ENCODE results near the gene RSRC1.

The RSRC1 gene

GRCh38 chr3:158460926-158461325, 351.0 kb downstream of the RSRC1 start:
- Histone ChIP-seq H3K79me2 (ENCODE audit: insufficient read depth, low read length) (no peaks in the 10 kb centered on the region), H3K27ac (ENCODE audit: low read depth, low read length, poor library complexity, severe bottlenecking) (no peak overlapping the region), H3K9me2 (ENCODE audit: low read depth, low read length) (no peaks in the 10 kb centered on the region), H2AFZ (ENCODE audit: low read length) (no peak overlapping the region), H3K4me2 (ENCODE audit: low read length) (no peak overlapping the region), H3K4me1 (ENCODE audit: insufficient read depth, low read length, severe bottlenecking) (peaks cover 8% of the 10 kb centered on the region), H3K27me3 (ENCODE audit: insufficient read depth, low read length) (no peaks in the 10 kb centered on the region), H4K20me1 (ENCODE audit: insufficient read depth, low read length) (no peaks in the 10 kb centered on the region), H3K9ac (ENCODE audit: low read length) (no peak overlapping the region), H3K36me3 (ENCODE audit: insufficient read depth, low read length) (no peaks in the 10 kb centered on the region), H3K9me3 (ENCODE audit: low read length) (no peaks in the 10 kb centered on the region), H3K4me3 (ENCODE audit: low read depth, low read length, poor library complexity, severe bottlenecking) (no peak overlapping the region), H3F3A (ENCODE audit: insufficient read depth, low read length) (0 out of 2 replicates have a peak, but pooled peaks cover 4% of the 10 kb centered on the region)
- TF ChIP-seq EZH2 (IDR thresholded peaks at IDR 0.05; ENCODE audit: borderline replicate concordance, low read length), result no peak
- TF ChIP-seq, protein P1, sequence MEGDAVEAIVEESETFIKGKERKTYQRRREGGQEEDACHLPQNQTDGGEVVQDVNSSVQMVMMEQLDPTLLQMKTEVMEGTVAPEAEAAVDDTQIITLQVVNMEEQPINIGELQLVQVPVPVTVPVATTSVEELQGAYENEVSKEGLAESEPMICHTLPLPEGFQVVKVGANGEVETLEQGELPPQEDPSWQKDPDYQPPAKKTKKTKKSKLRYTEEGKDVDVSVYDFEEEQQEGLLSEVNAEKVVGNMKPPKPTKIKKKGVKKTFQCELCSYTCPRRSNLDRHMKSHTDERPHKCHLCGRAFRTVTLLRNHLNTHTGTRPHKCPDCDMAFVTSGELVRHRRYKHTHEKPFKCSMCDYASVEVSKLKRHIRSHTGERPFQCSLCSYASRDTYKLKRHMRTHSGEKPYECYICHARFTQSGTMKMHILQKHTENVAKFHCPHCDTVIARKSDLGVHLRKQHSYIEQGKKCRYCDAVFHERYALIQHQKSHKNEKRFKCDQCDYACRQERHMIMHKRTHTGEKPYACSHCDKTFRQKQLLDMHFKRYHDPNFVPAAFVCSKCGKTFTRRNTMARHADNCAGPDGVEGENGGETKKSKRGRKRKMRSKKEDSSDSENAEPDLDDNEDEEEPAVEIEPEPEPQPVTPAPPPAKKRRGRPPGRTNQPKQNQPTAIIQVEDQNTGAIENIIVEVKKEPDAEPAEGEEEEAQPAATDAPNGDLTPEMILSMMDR (IDR thresholded peaks at IDR 0.05; ENCODE audit: low read length), result no peak

- H3K27me3 ChIP-seq (ENCODE audit: insufficient read depth, low read length), result no peaks in the 10 kb centered on the region
- peaks cover 8% of the 10 kb centered on the region for H3K4me1 ChIP-seq (ENCODE audit: insufficient read depth, low read length, severe bottlenecking)
- no peak overlapping the region for H3K9ac ChIP-seq (ENCODE audit: low read length)
- H3K4me3 ChIP-seq (ENCODE audit: low read depth, low read length, poor library complexity, severe bottlenecking), result no peak overlapping the region
- no peak overlapping the region for H3K4me2 ChIP-seq (ENCODE audit: low read length)
- no peak overlapping the region for H3K27ac ChIP-seq (ENCODE audit: low read depth, low read length, poor library complexity, severe bottlenecking)
- no peaks in the 10 kb centered on the region for H4K20me1 ChIP-seq (ENCODE audit: insufficient read depth, low read length)
- no peaks in the 10 kb centered on the region for H3K9me2 ChIP-seq (ENCODE audit: low read depth, low read length)
- H3K36me3 ChIP-seq (ENCODE audit: insufficient read depth, low read length), result no peaks in the 10 kb centered on the region
- 0 out of 2 replicates have a peak, but pooled peaks cover 4% of the 10 kb centered on the region for H3F3A ChIP-seq (ENCODE audit: insufficient read depth, low read length)
- no peak for TF ChIP-seq EZH2 (IDR thresholded peaks at IDR 0.05; ENCODE audit: borderline replicate concordance, low read length)
- TF ChIP-seq, protein P1 (IDR thresholded peaks at IDR 0.05; ENCODE audit: low read length), result no peak
- no peaks in the 10 kb centered on the region for H3K79me2 ChIP-seq (ENCODE audit: insufficient read depth, low read length)
- H2AFZ ChIP-seq (ENCODE audit: low read length), result no peak overlapping the region
- no peaks in the 10 kb centered on the region for H3K9me3 ChIP-seq (ENCODE audit: low read length)
Measured at GRCh38 chr3:158463556-158463955, 353.7 kb downstream of the RSRC1 start.

- Histone ChIP-seq H3K79me2 (ENCODE audit: insufficient read depth, low read length) (no peaks in the 10 kb centered on the region), H3F3A (ENCODE audit: insufficient read depth, low read length) (0 out of 2 replicates have a peak, but pooled peaks cover 4% of the 10 kb centered on the region), H3K9me3 (ENCODE audit: low read length) (no peaks in the 10 kb centered on the region), H3K4me3 (ENCODE audit: low read depth, low read length, poor library complexity, severe bottlenecking) (no peak overlapping the region), H3K4me1 (ENCODE audit: insufficient read depth, low read length, severe bottlenecking) (peaks cover 8% of the 10 kb centered on the region), H3K9me2 (ENCODE audit: low read depth, low read length) (no peaks in the 10 kb centered on the region), H2AFZ (ENCODE audit: low read length) (no peak overlapping the region), H3K27me3 (ENCODE audit: insufficient read depth, low read length) (no peaks in the 10 kb centered on the region), H3K36me3 (ENCODE audit: insufficient read depth, low read length) (no peaks in the 10 kb centered on the region), H3K27ac (ENCODE audit: low read depth, low read length, poor library complexity, severe bottlenecking) (no peak overlapping the region), H3K4me2 (ENCODE audit: low read length) (no peak overlapping the region), H4K20me1 (ENCODE audit: insufficient read depth, low read length) (no peaks in the 10 kb centered on the region), H3K9ac (ENCODE audit: low read length) (no peak overlapping the region)
- TF ChIP-seq, protein P1 (IDR thresholded peaks at IDR 0.05; ENCODE audit: low read length), result no peak
- no peak for TF ChIP-seq EZH2 (IDR thresholded peaks at IDR 0.05; ENCODE audit: borderline replicate concordance, low read length)
Measured at GRCh38 chr3:158465074-158465473, 355.2 kb downstream of the RSRC1 start.
